HEK293T (cell line): Measurements from ENCODE around the gene TBX1.

Experiments used
- ARNT ChIP-seq: fragments of 450-650 bp; IDR thresholded peaks from 2 replicates; pipeline ENCODE4 v1.6.1; 2017; ENCODE audit warnings: mild to moderate bottlenecking
- ELF4 ChIP-seq: fragments of 450-650 bp; IDR thresholded peaks from 2 replicates; pipeline ENCODE4 v1.6.1; 2017; ENCODE audit warnings: antibody characterized with exemption
- FOXK2 ChIP-seq: fragments of 450-650 bp; IDR thresholded peaks from 2 replicates; pipeline ENCODE4 v1.6.1; 2016; ENCODE audit warnings: mild to moderate bottlenecking
- FOXM1 ChIP-seq: fragments of 450-650 bp; IDR thresholded peaks from 2 replicates; pipeline ENCODE4 v1.6.1; 2017; ENCODE audit warnings: mild to moderate bottlenecking, borderline replicate concordance
- HDGF ChIP-seq: fragments of 450-650 bp; IDR thresholded peaks from 2 replicates; pipeline ENCODE4 v1.6.1; 2017; ENCODE audit warnings: antibody characterized with exemption, borderline replicate concordance
- L3MBTL2 ChIP-seq: fragments of 450-650 bp; conservative IDR thresholded peaks from 2 replicates; pipeline ENCODE4 v1.6.1; 2016; ENCODE audit warnings: mild to moderate bottlenecking
- NFRKB ChIP-seq: fragments of 450-650 bp; IDR thresholded peaks from 2 replicates; pipeline ENCODE4 v1.6.1; 2016; ENCODE audit warnings: mild to moderate bottlenecking, moderate library complexity
- SP1 ChIP-seq: fragments of 450-650 bp; IDR thresholded peaks from 2 replicates; pipeline ENCODE4 v1.6.1; 2017
- TARDBP ChIP-seq: fragments of 450-650 bp; IDR thresholded peaks from 2 replicates; pipeline ENCODE4 v1.6.1; 2016
- ZNF384 ChIP-seq: fragments of 450-650 bp; IDR thresholded peaks from 2 replicates; pipeline ENCODE4 v1.6.1; 2016

DNA sequence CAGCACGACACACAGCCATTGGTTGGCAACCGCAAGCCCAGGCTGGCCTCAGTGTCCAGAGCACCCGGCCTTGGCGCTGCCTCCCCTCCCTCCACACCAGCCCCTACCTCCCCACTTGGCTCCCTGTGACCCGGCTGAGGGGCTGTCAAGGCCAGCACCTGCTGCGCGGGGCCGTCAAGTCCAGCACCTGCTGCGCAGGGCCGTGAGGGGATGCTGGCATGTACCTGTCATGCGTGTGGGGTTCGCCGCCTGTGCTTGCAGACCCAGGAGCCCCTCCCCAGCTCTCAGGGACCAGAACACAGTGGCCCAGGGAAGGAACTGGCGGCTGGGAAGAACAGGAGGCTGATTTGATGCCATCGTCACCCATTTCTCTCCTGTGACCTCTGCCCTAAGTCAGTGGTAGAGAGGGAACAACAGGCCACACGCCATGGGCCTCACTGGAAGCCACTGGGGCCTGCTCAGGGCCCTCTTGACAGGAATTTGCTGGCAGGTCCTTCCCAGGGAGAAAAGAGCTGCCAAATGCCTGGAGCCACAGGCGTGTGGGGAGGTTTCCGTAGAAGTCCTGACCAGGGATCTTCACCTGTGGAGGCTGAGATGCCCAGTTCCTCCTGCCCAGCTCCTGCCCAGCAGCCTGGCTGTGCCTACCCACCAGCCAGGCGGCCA, 37.6 kb downstream of the TBX1 start:
- no peak for TF ChIP-seq SP1
- TF ChIP-seq TARDBP = no peak
- TF ChIP-seq HDGF = no peak
- TF ChIP-seq FOXK2 = no peak
- TF ChIP-seq ELF4 = no peak
- no peak for TF ChIP-seq FOXM1
- no peak for TF ChIP-seq ARNT
- no peak for TF ChIP-seq L3MBTL2
- no peak for TF ChIP-seq NFRKB
- TF ChIP-seq ZNF384 = no peak
